ELF-1 (cell line): ENCODE data around the gene PLIN4.

ENCODE experiments used
- DNase-seq: peaks from one replicate; pipeline ENCODE4 v3.0.0-alpha.2; 2016; ENCODE audit warnings: low read depth, low spot score

Gene PLIN4

GRCh38 chr19:4493104-4493928 lies 25.0 kb downstream of the PLIN4 start:
- no peak for DNase-seq

- DNase-seq: no peak
Measured at GRCh38 chr19:4492337-4493103, 25.8 kb downstream of the PLIN4 start.

- no peak for DNase-seq
Measured at GRCh38 chr19:4491446-4491845, 26.8 kb downstream of the PLIN4 start.

GRCh38 chr19:4488496-4488895 lies 29.8 kb downstream of the PLIN4 start:
- DNase-seq: no peak

GRCh38 chr19:4487572-4487971 lies 30.7 kb downstream of the PLIN4 start:
- no peak for DNase-seq

GRCh38 chr19:4483385-4483784 lies 34.9 kb downstream of the PLIN4 start:
- DNase-seq: no peak

GRCh38 chr19:4482721-4483364 lies 35.4 kb downstream of the PLIN4 start:
- no peak for DNase-seq

- no peak for DNase-seq
Measured at GRCh38 chr19:4477034-4477801, 41.1 kb downstream of the PLIN4 start.

- peak; percentile 70 for DNase-seq
Measured at GRCh38 chr19:4474514-4475022, 43.7 kb downstream of the PLIN4 start.

- DNase-seq: peak; percentile 47
Measured at GRCh38 chr19:4473763-4474513, 44.3 kb downstream of the PLIN4 start.

GRCh38 chr19:4473011-4473762 lies 45.1 kb downstream of the PLIN4 start:
- DNase-seq: no peak

- DNase-seq: no peak
Measured at GRCh38 chr19:4472174-4472974, 45.9 kb downstream of the PLIN4 start, which contains the start of gene HDGFL2. TSS of gene HDGFL2 (plus strand) at chr19:4472297. CDS start at chr19:4472351, 54 bp downstream.

- peak; percentile 100 for DNase-seq
Measured at GRCh38 chr19:4471403-4472173, 46.7 kb downstream of the PLIN4 start.

- no peak for DNase-seq
Measured at GRCh38 chr19:4467835-4468234, 50.5 kb downstream of the PLIN4 start.

- no peak for DNase-seq
Measured at GRCh38 chr19:4464815-4465581, 53.3 kb downstream of the PLIN4 start.

GRCh38 chr19:4457654-4458395 lies 60.5 kb downstream of the PLIN4 start, which contains the start of gene UBXN6:
TSS of gene UBXN6 (minus strand) at chr19:4457794. CDS start at chr19:4457697, 97 bp downstream.
- DNase-seq: peak; percentile 98
